Neural progenitor cell (in vitro differentiated cells): Measurements from ENCODE around the gene PNP. TPM values are rescaled to one million over a fixed set of nuclear protein-coding genes. Genes with fewer than 3 reads are reported as not detected.

ENCODE experiments used
- DNase-seq: peaks from one replicate; pipeline ENCODE4 v3.0.0-alpha.2; 2016; ENCODE audit warnings: low spot score
- H2AFZ ChIP-seq: fragments of 200-600 bp; sonication (generic); replicated peaks from 2 replicates; pipeline ENCODE4 v1.6.1; 2016; ENCODE audit warnings: antibody characterized with exemption
- H3F3A ChIP-seq: fragments of 200-600 bp; sonication (generic); 2 replicates; pipeline ENCODE4 v1.6.1; 2016; ENCODE audit warnings: antibody characterized with exemption, low read depth
- H3K27ac ChIP-seq: fragments of 200-600 bp; sonication (generic); 2 replicates; pipeline ENCODE4 v1.5.1; 2016; ENCODE audit warnings: mild to moderate bottlenecking
- H3K27me3 ChIP-seq: fragments of 200-600 bp; sonication (generic); 2 replicates; pipeline ENCODE4 v1.6.1; 2016; ENCODE audit warnings: mild to moderate bottlenecking, moderate library complexity
- H3K36me3 ChIP-seq: fragments of 200-600 bp; sonication (generic); 2 replicates; pipeline ENCODE4 v1.5.1; 2016
- H3K4me1 ChIP-seq: fragments of 200-600 bp; sonication (generic); 2 replicates; pipeline ENCODE4 v1.6.1; 2016; ENCODE audit warnings: mixed run types
- H3K4me2 ChIP-seq: fragments of 200-600 bp; sonication (generic); 2 replicates; pipeline ENCODE4 v1.6.1; 2016
- H3K4me3 ChIP-seq: fragments of 200-600 bp; sonication (generic); 2 replicates; pipeline ENCODE4 v1.5.1; 2016
- H3K79me2 ChIP-seq: fragments of 200-600 bp; sonication (generic); 2 replicates; pipeline ENCODE4 v1.6.1; 2016; ENCODE audit warnings: low read depth
- H3K9ac ChIP-seq: fragments of 200-600 bp; sonication (generic); 2 replicates; pipeline ENCODE4 v1.6.1; 2016
- H3K9me3 ChIP-seq: fragments of 200-600 bp; sonication (generic); 2 replicates; pipeline ENCODE4 v1.5.1; 2016; ENCODE audit warnings: low read depth
- H4K20me1 ChIP-seq: fragments of 200-600 bp; sonication (generic); 2 replicates; pipeline ENCODE4 v1.6.1; 2016; ENCODE audit warnings: low read depth
- H3K27ac Mint-ChIP-seq: 3 replicates; pipeline ENCODE4 v1.8.0; 2021; ENCODE audit warnings: mixed read lengths
- H3K27me3 Mint-ChIP-seq: 2 replicates; pipeline ENCODE4 v1.8.0; 2022; ENCODE audit warnings: low read depth, mild to moderate bottlenecking, inconsistent platforms, moderate library complexity, mixed read lengths; ENCODE audit not compliant: insufficient read depth
- H3K36me3 Mint-ChIP-seq: 3 replicates; pipeline ENCODE4 v1.8.0; 2021; ENCODE audit warnings: mixed read lengths
- H3K4me1 Mint-ChIP-seq: 3 replicates; pipeline ENCODE4 v1.8.0; 2021; ENCODE audit warnings: mixed read lengths
- H3K4me3 Mint-ChIP-seq: 3 replicates; pipeline ENCODE4 v1.8.0; 2021; ENCODE audit warnings: mild to moderate bottlenecking, moderate library complexity, mixed read lengths
- H3K9me3 Mint-ChIP-seq: 3 replicates; pipeline ENCODE4 v1.8.0; 2020; ENCODE audit warnings: mixed read lengths
- EZH2 ChIP-seq: fragments of 200-600 bp; sonication (generic); IDR thresholded peaks from 2 replicates; pipeline ENCODE4 v1.6.1; 2017; ENCODE audit warnings: antibody characterized with exemption, mild to moderate bottlenecking, moderate library complexity
- EZH2phosphoT487 ChIP-seq: fragments of 200-600 bp; sonication (generic); IDR thresholded peaks from 2 replicates; pipeline ENCODE4 v1.6.1; 2017; ENCODE audit warnings: antibody characterized with exemption
- total RNA-seq: library from RNA; depleted of rRNA; stranded (reverse); fragments of >200 nt; gene quantifications from 2 replicates; pipeline ENCODE4 v1.2.3, GENCODE V29; 2015; ENCODE audit warnings: low replicate concordance
- TF ChIP-seq, protein P1 (sequence below): fragments of 200-600 bp; sonication (generic); IDR thresholded peaks from 2 replicates; pipeline ENCODE4 v1.5.1; 2017; ENCODE audit warnings: antibody characterized with exemption, mild to moderate bottlenecking

The PNP gene
- total RNA-seq, 1 donor from 2014 or later: 43.6 TPM

- Mint-ChIP-seq H3K27me3 (peaks cover 5% of the 10 kb centered on the region), H3K4me1 (no peaks in the 10 kb centered on the region), H3K27ac (no peak overlapping the region), H3K36me3 (no peaks in the 10 kb centered on the region), H3K9me3 (no peaks in the 10 kb centered on the region), H3K4me3 (no peak overlapping the region)
- Histone ChIP-seq H3K4me2 (no peak overlapping the region), H3F3A (no peaks in the 10 kb centered on the region), H3K27me3 (no peaks in the 10 kb centered on the region), H4K20me1 (no peaks in the 10 kb centered on the region), H3K9me3 (no peaks in the 10 kb centered on the region), H3K36me3 (no peaks in the 10 kb centered on the region), H2AFZ (peak overlapping the region; percentile 26), H3K4me1 (no peaks in the 10 kb centered on the region), H3K9ac (no peak overlapping the region), H3K27ac (no peak overlapping the region), H3K79me2 (no peaks in the 10 kb centered on the region), H3K4me3 (no peak overlapping the region)
- no peak for DNase-seq
- TF ChIP-seq, protein P1, sequence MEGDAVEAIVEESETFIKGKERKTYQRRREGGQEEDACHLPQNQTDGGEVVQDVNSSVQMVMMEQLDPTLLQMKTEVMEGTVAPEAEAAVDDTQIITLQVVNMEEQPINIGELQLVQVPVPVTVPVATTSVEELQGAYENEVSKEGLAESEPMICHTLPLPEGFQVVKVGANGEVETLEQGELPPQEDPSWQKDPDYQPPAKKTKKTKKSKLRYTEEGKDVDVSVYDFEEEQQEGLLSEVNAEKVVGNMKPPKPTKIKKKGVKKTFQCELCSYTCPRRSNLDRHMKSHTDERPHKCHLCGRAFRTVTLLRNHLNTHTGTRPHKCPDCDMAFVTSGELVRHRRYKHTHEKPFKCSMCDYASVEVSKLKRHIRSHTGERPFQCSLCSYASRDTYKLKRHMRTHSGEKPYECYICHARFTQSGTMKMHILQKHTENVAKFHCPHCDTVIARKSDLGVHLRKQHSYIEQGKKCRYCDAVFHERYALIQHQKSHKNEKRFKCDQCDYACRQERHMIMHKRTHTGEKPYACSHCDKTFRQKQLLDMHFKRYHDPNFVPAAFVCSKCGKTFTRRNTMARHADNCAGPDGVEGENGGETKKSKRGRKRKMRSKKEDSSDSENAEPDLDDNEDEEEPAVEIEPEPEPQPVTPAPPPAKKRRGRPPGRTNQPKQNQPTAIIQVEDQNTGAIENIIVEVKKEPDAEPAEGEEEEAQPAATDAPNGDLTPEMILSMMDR: no peak
- TF ChIP-seq EZH2 (no peak), EZH2phosphoT487 (no peak)
These were observed 34.3 kb upstream of the PNP start for GRCh38 chr14:20434701-20435581.

DNA sequence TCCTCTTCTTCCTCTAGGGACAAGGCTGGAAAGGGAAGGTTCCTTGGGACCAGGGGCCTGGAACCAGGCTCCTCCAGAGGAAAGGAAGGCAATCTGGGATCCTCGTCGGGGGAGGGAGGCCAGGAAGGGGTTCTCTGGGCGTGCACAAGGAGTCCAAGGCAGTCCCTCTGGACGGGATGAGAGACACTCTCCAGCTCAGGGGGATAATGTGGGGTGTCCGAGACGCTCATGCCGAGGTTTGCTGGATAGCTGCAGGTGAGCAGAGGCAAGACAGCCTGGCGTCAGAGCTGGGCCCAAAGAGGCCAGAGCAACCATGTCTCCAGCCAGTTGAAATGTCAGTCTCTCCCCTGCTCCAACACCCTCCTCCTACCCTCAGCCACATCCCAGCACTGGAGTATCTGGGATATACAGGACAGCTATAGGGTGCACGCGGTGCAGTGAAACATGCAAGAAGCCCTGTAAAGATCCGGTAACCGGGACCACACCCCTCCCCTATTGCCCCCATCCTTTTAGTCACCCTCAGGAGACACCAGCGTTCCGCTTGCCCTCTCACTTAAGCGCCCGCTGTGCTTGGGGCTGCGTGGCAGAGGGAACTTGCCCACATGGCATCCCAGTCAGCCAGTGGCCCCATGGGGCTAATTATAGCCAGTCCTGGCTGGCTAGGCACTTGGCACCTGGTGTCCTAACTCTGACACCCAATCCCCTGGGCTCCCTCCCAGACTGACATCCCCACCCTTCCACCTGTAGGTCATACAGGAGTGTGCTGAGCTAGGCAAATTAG, 33.4 kb upstream of the PNP start, which contains the start of gene KLHL33:
Gene KLHL33, minus strand, starts transcription at position 585 of the 781 bp plus-strand sequence. Its CDS starts 355 bp downstream, at position 230.
- no peak within 1 kb of the TSS for H3K27ac ChIP-seq
- no peak within 1 kb of the TSS for H3K4me2 ChIP-seq
- H3K9ac ChIP-seq: no peak within 1 kb of the TSS
- no peaks in the 10 kb centered on the region for H3K9me3 Mint-ChIP-seq
- H3K9me3 ChIP-seq: no peaks in the 10 kb centered on the region
- H3K27ac Mint-ChIP-seq: no peak within 1 kb of the TSS
- H3K27me3 Mint-ChIP-seq: peaks cover 7% of the 10 kb centered on the region
- H3K4me3 Mint-ChIP-seq: no peak within 1 kb of the TSS
- H3K79me2 ChIP-seq: no peaks in the 10 kb centered on the region
- no peak within 1 kb of the TSS for H3K4me3 ChIP-seq
- H3K36me3 ChIP-seq: no peaks in the 10 kb centered on the region
- H4K20me1 ChIP-seq: no peaks in the 10 kb centered on the region
- no peaks in the 10 kb centered on the region for H3K4me1 Mint-ChIP-seq
- no peak for DNase-seq
- H3K36me3 Mint-ChIP-seq: no peaks in the 10 kb centered on the region
- H3K4me1 ChIP-seq: no peaks in the 10 kb centered on the region
- no peaks in the 10 kb centered on the region for H3F3A ChIP-seq
- TF ChIP-seq EZH2phosphoT487: no peak
- no peak for TF ChIP-seq EZH2
- TF ChIP-seq, protein P1: no peak
- H2AFZ ChIP-seq: peak within 1 kb of the TSS; percentile 26
- H3K27me3 ChIP-seq: no peaks in the 10 kb centered on the region

DNA sequence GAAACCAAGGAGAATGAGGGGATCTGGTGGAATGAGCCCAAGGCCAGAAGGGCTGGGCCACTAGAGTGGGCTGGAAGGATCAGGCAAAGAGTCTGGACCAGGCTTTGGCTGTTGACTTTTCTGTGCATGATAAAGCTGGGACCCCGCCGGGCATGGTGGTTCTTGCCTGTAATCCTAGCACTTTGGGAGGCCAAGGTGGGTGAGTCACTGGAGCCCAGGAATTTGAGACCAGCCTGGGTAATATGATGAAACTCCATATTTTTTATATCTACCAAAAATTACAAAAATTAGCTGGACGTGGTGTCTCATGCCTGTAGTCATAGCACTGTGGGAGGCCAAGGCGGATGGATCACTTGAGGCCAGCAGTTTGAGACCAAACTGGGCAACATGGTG, 32.8 kb upstream of the PNP start:
- no peaks in the 10 kb centered on the region for H3F3A ChIP-seq
- no peaks in the 10 kb centered on the region for H3K36me3 Mint-ChIP-seq
- H4K20me1 ChIP-seq: no peaks in the 10 kb centered on the region
- DNase-seq: no peak
- no peaks in the 10 kb centered on the region for H3K9me3 Mint-ChIP-seq
- no peaks in the 10 kb centered on the region for H3K4me1 ChIP-seq
- no peaks in the 10 kb centered on the region for H3K79me2 ChIP-seq
- H3K4me3 ChIP-seq: no peak overlapping the region
- no peaks in the 10 kb centered on the region for H3K9me3 ChIP-seq
- H3K4me1 Mint-ChIP-seq: no peaks in the 10 kb centered on the region
- no peak overlapping the region for H2AFZ ChIP-seq
- no peak overlapping the region for H3K4me2 ChIP-seq
- H3K27me3 ChIP-seq: no peaks in the 10 kb centered on the region
- no peaks in the 10 kb centered on the region for H3K36me3 ChIP-seq
- H3K9ac ChIP-seq: no peak overlapping the region
- H3K27me3 Mint-ChIP-seq: peaks cover 7% of the 10 kb centered on the region
- TF ChIP-seq, protein P1: no peak
- no peak for TF ChIP-seq EZH2
- no peak for TF ChIP-seq EZH2phosphoT487
- H3K27ac ChIP-seq: no peak overlapping the region
- H3K27ac Mint-ChIP-seq: no peak overlapping the region
- H3K4me3 Mint-ChIP-seq: no peak overlapping the region
